Sigmoid colon (tissue), 7 donors: ENCODE results near the gene ABCC9. TPM values are rescaled to one million over a fixed set of nuclear protein-coding genes. Genes with fewer than 3 reads are reported as not detected.

Source experiments
- DNase-seq: peaks from one replicate; pipeline ENCODE4 v3.0.0-alpha.2; 2019
- H3K27ac ChIP-seq, 4 donors: fragments of 200-600 bp; sonication (generic); one replicate each; pipeline ENCODE4 v1.5.1; 2016 to 2019; ENCODE audit warnings: mild to moderate bottlenecking in 1 of 4
- H3K27me3 ChIP-seq, 3 donors: fragments of 200-600 bp; sonication (generic); one replicate each; pipeline ENCODE4 v1.5.1; 2019; ENCODE audit warnings: mild to moderate bottlenecking in 1 of 3
- H3K36me3 ChIP-seq, 4 donors: fragments of 200-600 bp; sonication (generic); one replicate each; pipeline ENCODE4 v1.5.1; 2016 to 2019
- H3K4me1 ChIP-seq, 4 donors: fragments of 200-600 bp; sonication (generic); one replicate each; pipeline ENCODE4 v1.5.1; 2017 to 2019
- H3K4me3 ChIP-seq, 4 donors: fragments of 200-600 bp; sonication (generic); one replicate each; pipeline ENCODE4 v1.5.1; 2017 to 2019; ENCODE audit warnings: mild to moderate bottlenecking in 2 of 4, moderate library complexity in 1 of 4
- H3K9me3 ChIP-seq, 4 donors: fragments of 200-600 bp in 3 of 4; sonication (generic) in 3 of 4; one replicate each; pipeline versions ENCODE4 v1.5.1 to v1.6.1; 2013 to 2019
- CTCF ChIP-seq, 4 experiments: fragments of 450-650 bp in 3 of 4; fragments of 200-600 bp in 1 of 4; IDR thresholded peaks; one replicate each; pipeline ENCODE4 v1.5.1; 2016 to 2019; ENCODE audit warnings: antibody characterized with exemption in 4 of 4, mild to moderate bottlenecking in 3 of 4, moderate library complexity in 2 of 4
- EP300 ChIP-seq, 4 donors: sonication (generic); formaldehyde crosslinking; IDR thresholded peaks; one replicate each; pipeline ENCODE4 v1.6.1; 2017; ENCODE audit warnings: antibody characterized with exemption in 4 of 4
- POLR2A ChIP-seq, 2 donors: fragments of 450-650 bp; IDR thresholded peaks; one replicate each; pipeline ENCODE4 v1.6.1; 2016; ENCODE audit warnings: antibody characterized with exemption in 2 of 2, mild to moderate bottlenecking in 2 of 2, moderate library complexity in 2 of 2
- POLR2AphosphoS5 ChIP-seq, 4 donors: sonication (generic); formaldehyde crosslinking; IDR thresholded peaks; one replicate each; pipeline ENCODE4 v1.6.1; 2017; ENCODE audit warnings: antibody characterized with exemption in 4 of 4
- WGBS, 2 donors: extraction: QIAGEN DNeasy Blood & Tissue Kit; methylation state at CpG; one replicate each; pipeline ENCODE4 v1.1.7; 2013; 5-methylcytosine and 5-hydroxymethylcytosine counted together
- intact Hi-C: fragments of 100-400 bp; cut with DNase I; formaldehyde crosslinking; loops from one replicate; pipeline ENCODE4 v1.15.1; 2023
- polyA plus RNA-seq, 3 donors: library from polyadenylated mRNA; stranded (reverse); fragments of 200-250 nt; gene quantifications; one replicate each; pipeline ENCODE4 v1.2.3, GENCODE V29; 2013
- total RNA-seq, 4 donors: library from RNA; depleted of rRNA; stranded (reverse); fragments of >200 nt; gene quantifications; one replicate each; pipeline ENCODE4 v1.1.0, GENCODE V29; 2016
- donor health status: healthy with polysubstance abuse.
- donor health status: Bipolar disorder and iron deficiency.
- donor health status: healthy.

The ABCC9 gene
- total and polyA plus RNA-seq, 7 donors = 0.23 to 39.2 (median 28.2) TPM

DNA sequence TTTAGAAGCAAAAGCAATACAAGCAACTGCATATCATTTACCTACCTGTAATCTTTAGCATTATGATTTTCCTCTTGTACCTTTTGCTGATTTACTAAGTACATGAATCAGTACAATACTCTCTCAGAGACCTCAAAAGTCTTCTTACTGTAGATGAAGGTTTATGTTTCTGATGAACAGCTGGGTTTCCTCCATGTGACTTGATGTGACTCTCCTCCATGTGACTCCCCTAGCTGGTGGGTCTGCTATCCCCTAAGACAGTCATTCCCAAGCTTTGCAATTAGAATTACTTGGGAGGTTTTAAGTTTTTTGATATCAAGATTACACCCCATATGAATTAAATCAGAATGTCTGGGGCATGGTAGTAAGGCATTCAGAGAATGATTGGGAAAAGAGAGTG lies 32.0 kb upstream of the ABCC9 start:
- TF ChIP-seq CTCF (IDR thresholded peaks at IDR 0.05) (no peak), POLR2AphosphoS5 (IDR thresholded peaks at IDR 0.05) (no peak), POLR2A (IDR thresholded peaks at IDR 0.05) (no peak), EP300 (IDR thresholded peaks at IDR 0.05) (no peak)

DNA sequence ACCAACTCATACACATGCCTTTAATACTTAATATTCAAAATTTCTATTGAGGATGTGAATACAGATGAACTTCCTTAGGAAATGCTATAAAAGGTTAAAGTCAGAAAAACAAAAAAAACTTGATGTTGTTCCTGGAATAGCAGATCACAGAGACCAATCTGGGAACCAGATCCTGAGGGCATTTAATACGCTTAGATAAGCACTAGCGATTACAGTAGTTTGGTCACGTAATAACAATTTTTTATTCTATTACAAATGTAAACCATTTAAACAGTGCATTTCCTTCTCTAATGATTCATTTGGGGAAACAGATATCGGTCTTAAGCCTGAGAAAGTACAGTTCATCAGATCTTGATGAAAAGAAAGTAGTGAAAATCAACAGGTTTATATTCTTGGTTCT lies 30.8 kb upstream of the ABCC9 start:
- H3K27ac ChIP-seq = no peak overlapping the region
- H3K4me1 ChIP-seq = no peaks in the 10 kb centered on the region
- no peaks in the 10 kb centered on the region for H3K9me3 ChIP-seq
- no peaks in the 10 kb centered on the region for H3K36me3 ChIP-seq
- DNase-seq = no peak
- no peak overlapping the region for H3K4me3 ChIP-seq
- TF ChIP-seq POLR2AphosphoS5 (IDR thresholded peaks at IDR 0.05) = no peak
- no peak for TF ChIP-seq POLR2A (IDR thresholded peaks at IDR 0.05)
- TF ChIP-seq EP300 (IDR thresholded peaks at IDR 0.05) = no peak
- TF ChIP-seq CTCF (IDR thresholded peaks at IDR 0.05) = no peak
- no peaks in the 10 kb centered on the region for H3K27me3 ChIP-seq
- intact Hi-C loops = no loop called here
- 89 to 94% methylated on average over 4 of the region's 4 CpGs for WGBS, 2 donors

More for the DNA sequence above, 32.0 kb upstream of the ABCC9 start:
- H3K9me3 ChIP-seq = no peaks in the 10 kb centered on the region
- no peaks in the 10 kb centered on the region for H3K27me3 ChIP-seq
- H3K4me1 ChIP-seq = no peaks in the 10 kb centered on the region
- H3K36me3 ChIP-seq = no peaks in the 10 kb centered on the region
- no peak for DNase-seq
- H3K4me3 ChIP-seq = no peak overlapping the region
- no peak overlapping the region for H3K27ac ChIP-seq
- intact Hi-C loops = no loop called here

GRCh38 chr12:21971344-21971743 lies 30.1 kb upstream of the ABCC9 start:
- intact Hi-C loops = no loop called here
- DNase-seq = no peak
- H3K36me3 ChIP-seq = no peaks in the 10 kb centered on the region
- H3K4me3 ChIP-seq = no peak overlapping the region
- WGBS, 2 donors = 28 to 88% methylated on average over 1 of the region's 1 CpG
- no peak for TF ChIP-seq EP300 (IDR thresholded peaks at IDR 0.05)
- TF ChIP-seq POLR2AphosphoS5 (IDR thresholded peaks at IDR 0.05) = no peak
- no peak for TF ChIP-seq POLR2A (IDR thresholded peaks at IDR 0.05)
- no peak for TF ChIP-seq CTCF (IDR thresholded peaks at IDR 0.05)
- H3K27ac ChIP-seq = no peak overlapping the region
- no peaks in the 10 kb centered on the region for H3K4me1 ChIP-seq
- no peaks in the 10 kb centered on the region for H3K9me3 ChIP-seq
- no peaks in the 10 kb centered on the region for H3K27me3 ChIP-seq

DNA sequence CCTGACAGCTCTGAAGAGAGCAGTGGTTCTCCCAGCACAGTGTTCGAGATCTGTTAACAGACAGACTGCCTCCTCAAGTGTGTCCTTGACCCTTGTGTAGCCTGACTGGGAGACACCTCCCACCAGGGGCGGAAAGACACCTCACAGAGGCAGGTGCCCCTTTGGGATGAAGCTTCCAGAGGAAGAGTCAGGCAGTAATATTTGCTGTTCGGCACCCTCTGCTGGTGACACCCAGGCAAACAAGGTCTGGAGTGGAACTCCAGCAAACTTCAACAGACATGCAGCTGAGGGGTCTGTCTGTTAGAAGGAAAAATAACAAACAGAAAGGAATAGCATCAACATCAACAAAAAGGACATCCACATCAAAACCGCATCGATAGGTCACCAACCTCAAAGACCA lies 21.6 kb upstream of the ABCC9 start:
- Histone ChIP-seq H3K36me3 (no peaks in the 10 kb centered on the region), H3K27ac (no peak overlapping the region), H3K27me3 (no peaks in the 10 kb centered on the region), H3K4me3 (no peak overlapping the region), H3K9me3 (no peaks in the 10 kb centered on the region), H3K4me1 (no peaks in the 10 kb centered on the region)
- intact Hi-C loops = no loop called here
- WGBS, 2 donors = 94 to 96% methylated on average over 5 of the region's 5 CpGs
- DNase-seq = no peak
- TF ChIP-seq CTCF (IDR thresholded peaks at IDR 0.05) (no peak), EP300 (IDR thresholded peaks at IDR 0.05) (no peak), POLR2AphosphoS5 (IDR thresholded peaks at IDR 0.05) (no peak), POLR2A (IDR thresholded peaks at IDR 0.05) (no peak)

GRCh38 chr12:21962236-21962635 lies 21.0 kb upstream of the ABCC9 start:
- no peak for TF ChIP-seq POLR2AphosphoS5 (IDR thresholded peaks at IDR 0.05)
- Histone ChIP-seq H3K4me3 (no peak overlapping the region), H3K4me1 (no peaks in the 10 kb centered on the region), H3K9me3 (no peaks in the 10 kb centered on the region), H3K27ac (no peak overlapping the region), H3K27me3 (no peaks in the 10 kb centered on the region), H3K36me3 (no peaks in the 10 kb centered on the region)
- intact Hi-C loops = no loop called here
- WGBS, 2 donors = 95% methylated on average over 5 of the region's 5 CpGs
- no peak for DNase-seq
